Fibroblast of peridontal ligament (primary cell): ENCODE measurements around the gene ARPC4.

Source experiments
- DNase-seq: peaks from one replicate; pipeline ENCODE4 v3.0.0-alpha.2; 2010; ENCODE audit errors: extremely low read depth

Gene ARPC4

GRCh38 chr3:9792405-9793160, at the start of gene ARPC4, which contains the start of gene TADA3:
ARPC4 (plus strand) TSS chr3:9793082; CDS start chr3:9793122, 40 bp downstream.
TADA3 (minus strand) TSS chr3:9792473; CDS start chr3:9791466, 1,007 bp downstream.
- peak; percentile 98 for DNase-seq

DNA sequence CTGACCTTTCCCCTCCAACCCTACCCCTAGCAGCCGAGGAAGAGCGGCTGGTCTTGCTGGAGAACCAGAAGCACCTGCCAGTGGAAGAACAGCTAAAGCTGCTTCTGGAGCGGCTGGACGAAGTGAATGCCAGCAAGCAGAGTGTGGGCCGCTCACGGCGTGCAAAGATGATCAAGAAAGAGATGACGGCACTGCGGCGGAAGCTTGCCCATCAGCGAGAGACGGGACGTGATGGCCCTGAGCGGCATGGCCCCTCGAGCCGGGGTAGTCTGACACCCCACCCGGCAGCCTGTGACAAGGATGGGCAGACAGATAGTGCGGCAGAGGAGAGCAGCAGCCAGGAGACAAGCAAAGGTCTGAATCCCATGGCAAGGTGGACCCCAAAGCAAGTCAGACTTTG, 49.3 kb upstream of the ARPC4 start:
- DNase-seq = no peak

DNA sequence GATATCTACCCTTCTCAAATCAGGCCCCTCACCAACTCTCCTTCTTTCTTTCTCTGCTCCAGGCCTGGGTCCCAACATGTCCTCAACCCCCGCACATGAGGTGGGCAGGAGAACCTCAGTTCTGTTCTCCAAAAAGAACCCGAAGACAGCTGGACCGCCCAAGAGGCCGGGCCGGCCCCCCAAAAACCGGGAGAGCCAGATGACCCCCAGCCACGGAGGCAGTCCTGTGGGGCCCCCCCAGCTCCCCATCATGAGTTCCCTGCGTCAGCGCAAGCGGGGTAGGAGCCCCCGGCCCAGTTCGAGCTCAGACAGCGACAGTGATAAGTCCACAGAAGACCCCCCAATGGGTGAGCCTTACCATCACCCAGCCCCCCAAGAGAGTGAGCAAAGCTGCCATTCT, 48.7 kb upstream of the ARPC4 start:
- no peak for DNase-seq

GRCh38 chr3:9745521-9745920, 47.4 kb upstream of the ARPC4 start:
- DNase-seq = no peak

- peak; percentile 76 for DNase-seq
Measured at GRCh38 chr3:9746330-9746729, 46.6 kb upstream of the ARPC4 start.

- peak; percentile 43 for DNase-seq
Measured at GRCh38 chr3:9747267-9747666, 45.6 kb upstream of the ARPC4 start.

- DNase-seq = no peak
Measured at GRCh38 chr3:9748031-9748430, 44.9 kb upstream of the ARPC4 start.

DNA sequence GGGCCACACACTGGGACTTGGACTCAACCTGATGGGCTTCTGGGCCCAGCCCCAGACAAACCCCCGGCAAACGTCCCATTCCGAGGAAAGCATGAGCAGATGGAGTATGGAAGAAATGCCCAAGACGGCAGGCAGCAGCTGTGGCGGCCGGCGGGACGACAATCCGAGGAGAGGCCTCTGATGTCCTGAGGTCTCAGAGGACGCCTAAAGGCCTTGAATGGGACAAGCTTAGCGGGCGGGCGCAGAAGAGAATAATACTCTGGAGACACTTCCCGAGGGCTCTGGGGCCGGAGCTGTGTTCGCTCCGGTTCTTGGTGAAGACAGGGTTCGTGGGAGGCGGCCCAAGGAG, 43.6 kb upstream of the ARPC4 start:
- DNase-seq = no peak

DNA sequence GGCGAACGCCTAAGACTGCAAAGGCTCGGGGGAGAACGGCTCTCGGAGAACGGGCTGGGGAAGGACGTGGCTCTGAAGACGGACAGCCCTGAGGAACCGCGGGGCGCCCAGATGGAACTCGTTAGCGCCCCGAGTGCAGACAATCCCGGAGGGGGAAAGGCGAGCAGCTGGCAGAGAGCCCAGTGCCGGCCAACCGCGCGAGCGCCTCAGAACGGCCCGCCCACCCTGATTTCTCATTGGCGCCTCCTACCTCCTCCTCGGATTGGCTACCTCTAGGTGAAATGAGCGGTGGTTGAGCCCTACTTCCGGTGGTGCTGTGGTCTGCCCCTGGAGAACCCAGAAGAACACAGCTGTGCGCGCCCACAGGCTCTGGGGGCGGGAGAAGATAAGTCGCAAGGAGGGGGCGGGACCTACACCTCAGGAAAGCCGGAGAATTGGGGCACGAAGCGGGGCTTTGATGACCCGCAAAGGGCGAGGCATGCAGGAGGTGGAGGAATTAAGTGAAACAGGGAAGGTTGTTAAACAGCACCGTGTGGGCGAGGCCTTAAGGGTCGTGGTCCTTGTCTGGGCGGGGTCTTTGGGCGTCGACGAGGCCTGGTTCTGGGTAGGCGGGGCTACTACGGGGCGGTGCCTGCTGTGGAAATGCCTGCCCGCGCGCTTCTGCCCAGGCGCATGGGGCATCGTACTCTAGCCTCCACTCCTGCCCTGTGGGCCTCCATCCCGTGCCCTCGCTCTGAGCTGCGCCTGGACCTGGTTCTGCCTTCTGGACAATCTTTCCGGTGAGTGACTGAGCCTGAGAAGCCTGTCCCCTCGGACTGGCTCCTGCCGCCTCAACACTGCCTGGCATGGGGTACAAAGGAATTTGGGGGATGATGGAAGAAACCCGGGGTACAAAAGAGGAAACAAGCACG, 43.0 kb upstream of the ARPC4 start, which contains the start of gene OGG1:
OGG1 (plus strand) TSS at position 308 of the 911 bp plus-strand sequence; CDS start at position 643, 335 bp downstream.
- DNase-seq = peak; percentile 98

DNA sequence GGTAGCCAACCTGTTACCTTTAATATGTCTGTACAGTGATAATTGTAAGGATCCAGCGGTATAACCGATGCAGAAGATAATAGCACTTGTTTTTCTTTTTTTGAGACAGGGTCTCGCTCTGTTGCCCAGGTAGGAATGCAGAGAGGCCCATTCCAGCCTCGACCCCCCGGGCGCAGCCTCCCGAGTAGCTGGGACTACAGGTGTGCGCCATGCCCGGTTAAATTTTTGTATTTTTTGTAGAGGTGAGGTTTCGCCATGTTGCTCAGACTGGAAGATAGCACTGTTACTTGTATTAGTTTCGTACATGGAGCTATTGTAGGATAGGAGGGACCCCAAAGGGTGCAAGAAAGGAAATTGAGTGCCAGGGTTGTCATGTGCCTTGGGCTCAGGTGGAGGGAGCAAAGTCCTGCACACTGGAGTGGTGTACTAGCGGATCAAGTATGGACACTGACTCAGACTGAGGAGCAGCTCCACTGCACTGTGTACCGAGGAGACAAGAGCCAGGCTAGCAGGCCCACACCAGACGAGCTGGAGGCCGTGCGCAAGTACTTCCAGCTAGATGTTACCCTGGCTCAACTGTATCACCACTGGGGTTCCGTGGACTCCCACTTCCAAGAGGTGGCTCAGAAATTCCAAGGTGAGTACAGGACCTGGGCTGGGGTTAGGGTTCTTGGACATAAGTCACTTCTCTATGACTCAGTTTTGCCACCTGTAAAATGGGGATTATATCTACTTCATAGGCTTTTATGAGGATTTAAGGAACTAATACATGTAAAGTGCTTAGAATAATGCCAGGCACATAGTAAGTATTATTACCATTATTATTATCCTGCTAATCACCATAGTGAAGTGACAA, 42.1 kb upstream of the ARPC4 start:
- DNase-seq = no peak

- DNase-seq = no peak
Measured at GRCh38 chr3:9754678-9755077, 38.2 kb upstream of the ARPC4 start.

- DNase-seq = no peak
Measured at GRCh38 chr3:9757427-9757826, 35.5 kb upstream of the ARPC4 start.

GRCh38 chr3:9760779-9761505, 31.9 kb upstream of the ARPC4 start:
- no peak for DNase-seq

DNA sequence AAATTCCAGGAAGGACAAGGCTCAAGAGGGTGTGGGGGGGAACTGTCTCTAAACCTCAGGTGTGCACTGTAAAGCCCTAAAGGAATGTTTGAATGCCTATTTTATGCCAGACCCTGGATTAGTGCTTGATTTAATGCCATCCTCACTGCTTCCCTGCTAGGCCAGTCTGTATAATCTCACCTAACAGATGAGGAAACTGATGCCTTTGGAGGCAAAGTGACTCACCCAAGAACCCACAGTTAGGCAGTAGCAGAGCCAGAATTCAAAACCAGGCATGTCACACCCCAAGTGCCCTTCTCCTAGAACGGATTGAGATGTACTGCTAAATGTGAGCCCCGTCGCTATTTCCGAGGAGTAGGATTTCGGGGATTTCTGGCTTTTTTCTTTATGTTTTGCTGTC, 31.0 kb upstream of the ARPC4 start:
- no peak for DNase-seq

DNA sequence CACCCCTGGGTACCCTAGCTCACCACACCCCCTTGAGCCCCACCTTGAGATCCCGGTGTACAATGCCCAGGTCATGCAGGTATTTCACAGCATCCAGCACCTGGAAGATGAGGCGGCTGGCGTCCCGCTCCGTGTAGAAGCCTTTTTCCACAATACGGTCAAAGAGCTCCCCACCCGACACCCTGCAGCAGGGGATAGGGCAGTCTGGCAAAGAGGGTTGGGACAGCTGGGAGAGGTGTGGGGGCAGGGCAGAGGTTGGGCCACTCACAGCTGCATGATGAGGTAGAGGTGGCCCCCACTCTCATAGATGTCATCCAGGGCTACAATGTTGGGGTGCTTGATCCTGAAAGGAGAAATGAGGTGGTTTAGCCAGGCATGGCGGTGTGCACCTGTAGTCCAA, 30.0 kb upstream of the ARPC4 start:
- DNase-seq = no peak

GRCh38 chr3:9765865-9766264, 27.0 kb upstream of the ARPC4 start:
- no peak for DNase-seq

- no peak for DNase-seq
Measured at GRCh38 chr3:9767418-9767817, 25.5 kb upstream of the ARPC4 start.

- DNase-seq = no peak
Measured at GRCh38 chr3:9768141-9768775, 24.6 kb upstream of the ARPC4 start.

GRCh38 chr3:9769012-9769411, 23.9 kb upstream of the ARPC4 start:
- DNase-seq = no peak

DNA sequence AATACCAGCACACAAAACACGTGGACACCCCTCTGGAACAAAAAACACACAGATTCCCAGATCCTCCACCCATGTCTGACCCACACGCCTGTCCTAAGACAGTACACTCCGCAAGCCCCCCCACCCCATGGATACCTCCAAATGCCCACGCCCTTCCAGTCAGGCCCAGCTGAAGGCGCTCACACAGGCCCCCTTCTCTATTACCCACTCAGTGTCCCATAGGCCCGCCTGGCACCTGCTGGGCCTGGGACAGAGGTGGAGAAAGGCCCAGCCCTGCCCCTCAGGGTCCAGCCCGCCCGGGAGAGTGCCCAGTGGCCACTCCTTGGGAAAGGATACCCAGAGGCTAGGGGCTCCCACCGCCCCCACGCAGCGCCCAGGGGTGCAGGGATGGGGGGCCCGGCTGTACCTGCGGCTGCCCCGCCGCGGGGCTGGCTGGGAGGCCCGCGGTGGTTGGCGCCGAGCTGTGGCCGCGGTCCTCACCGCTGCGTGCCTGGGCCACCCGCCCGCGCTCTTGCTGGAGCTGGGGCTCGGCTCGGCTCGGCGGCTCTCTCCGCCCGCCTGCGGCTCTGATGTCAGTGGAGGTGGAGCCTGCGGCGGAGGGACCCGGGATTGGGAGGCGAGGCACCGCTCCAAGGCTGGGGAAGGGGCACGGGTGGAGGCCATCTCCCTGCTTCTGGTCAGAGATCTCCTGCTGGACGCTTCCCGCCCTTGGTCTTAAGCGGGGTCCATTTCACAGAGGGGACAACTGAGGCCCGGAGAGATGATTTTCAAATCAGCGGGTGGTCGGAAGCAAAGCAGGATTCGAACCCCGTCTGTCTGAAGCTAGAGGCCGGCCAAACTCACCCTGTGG, 23.2 kb upstream of the ARPC4 start, which contains the start of gene CAMK1:
CAMK1 (minus strand) TSS at position 522 of the 850 bp plus-strand sequence. CDS start 2,198 bp downstream, outside the sequence.
- peak; percentile 48 for DNase-seq
